Measurements from ENCODE around the gene HOXB1.

- TF ChIP-seq CTCF (IDR thresholded peaks at IDR 0.05) (peak in 3 of 6 experiments; percentile 23 to 42 (median 27)), POLR2A (IDR thresholded peaks at IDR 0.05) (no peak)
These were observed 24.7 kb upstream of the HOXB1 start for GRCh38 chr17:48555258-48556228.
